OCI-LY7 (cell line): Measurements from ENCODE around the gene NPFF. TPM values are rescaled to one million over a fixed set of nuclear protein-coding genes. Genes with fewer than 3 reads are reported as not detected.

Source experiments
- BruUV-seq: library from RNA; stranded (reverse); fragments of 400-500 nt; replicated peaks from 2 replicates; lab custom pipeline; 2021; lab: Mats Ljungman, UMichigan
- CTCF ChIA-PET: fragments of 300-600 bp; sonication (Branson Sonifier 250); formaldehyde crosslinking; loops from one replicate; lab custom pipeline; 2022; ENCODE audit warnings: antibody characterized with exemption; ENCODE audit not compliant: unreplicated experiment; lab: Charles Lee
- POLR2A ChIA-PET: fragments of 300-600 bp; sonication (Branson Sonifier 250); formaldehyde crosslinking; loops from one replicate; lab custom pipeline; 2022; ENCODE audit warnings: antibody characterized with exemption; lab: Charles Lee
- DNase-seq: peaks from one replicate; pipeline ENCODE4 v3.0.0-alpha.2; 2015; ENCODE audit warnings: low spot score
- H2AFZ ChIP-seq: fragments of 200-600 bp; sonication (generic), shearing (Covaris generic); 2 replicates; pipeline ENCODE4 v1.6.1; 2014; ENCODE audit warnings: mild to moderate bottlenecking, antibody characterized with exemption, low read length, moderate library complexity
- H3K27ac ChIP-seq: fragments of 200-600 bp; sonication (generic); 2 replicates; pipeline ENCODE4 v1.5.1; 2014; ENCODE audit warnings: mixed run types, low read depth, mild to moderate bottlenecking, moderate library complexity, low read length, inconsistent platforms; ENCODE audit not compliant: poor library complexity, severe bottlenecking
- H3K36me3 ChIP-seq: fragments of 200-600 bp; sonication (generic); 2 replicates; pipeline ENCODE4 v1.6.1; 2014; ENCODE audit warnings: mild to moderate bottlenecking, antibody characterized with exemption, low read length, moderate library complexity, mixed read lengths; ENCODE audit not compliant: insufficient read depth
- H3K4me1 ChIP-seq: fragments of 200-600 bp; sonication (generic); 2 replicates; pipeline ENCODE4 v1.5.1; 2014; ENCODE audit warnings: mild to moderate bottlenecking, low read length; ENCODE audit not compliant: insufficient read depth, poor library complexity, severe bottlenecking
- H3K4me2 ChIP-seq: fragments of 200-600 bp; sonication (generic); 2 replicates; pipeline ENCODE4 v1.6.1; 2014; ENCODE audit warnings: mild to moderate bottlenecking, low read length
- H3K4me3 ChIP-seq: fragments of 200-600 bp; sonication (generic); 2 replicates; pipeline ENCODE4 v1.5.1; 2014; ENCODE audit warnings: mild to moderate bottlenecking, low read depth, low read length; ENCODE audit not compliant: poor library complexity, severe bottlenecking
- H3K79me2 ChIP-seq: fragments of 200-600 bp; sonication (generic); 2 replicates; pipeline ENCODE4 v1.6.1; 2016; ENCODE audit warnings: low read depth, mild to moderate bottlenecking, low read length, moderate library complexity, mixed read lengths; ENCODE audit not compliant: insufficient read depth
- H3K9me2 ChIP-seq: fragments of 200-600 bp; sonication (generic); 2 replicates; pipeline ENCODE4 v1.6.1; 2016; ENCODE audit warnings: mild to moderate bottlenecking, low read length, mixed read lengths; ENCODE audit not compliant: insufficient read depth
- H3K9me3 ChIP-seq: fragments of 200-600 bp; sonication (generic); 2 replicates; pipeline ENCODE4 v1.6.1; 2014; ENCODE audit warnings: mild to moderate bottlenecking, mixed run types, low read length, mixed read lengths
- H4K20me1 ChIP-seq: fragments of 200-600 bp; sonication (generic); 2 replicates; pipeline ENCODE4 v1.6.1; 2014; ENCODE audit warnings: mild to moderate bottlenecking, antibody characterized with exemption, low read length, moderate library complexity, mixed read lengths; ENCODE audit not compliant: insufficient read depth
- EZH2phosphoT487 ChIP-seq: fragments of 200-600 bp; sonication (generic); IDR thresholded peaks from 2 replicates; pipeline ENCODE4 v1.6.1; 2018; ENCODE audit warnings: low read depth, borderline replicate concordance, mild to moderate bottlenecking, mixed run types, antibody characterized with exemption, low read length, moderate library complexity, mixed read lengths
- intact Hi-C: fragments of 100-400 bp; cut with micrococcal nuclease; formaldehyde crosslinking; loops from one replicate; pipeline ENCODE4 v1.10.0; 2022; ENCODE audit not compliant: unreplicated experiment
- total RNA-seq, 2 experiments: library from RNA; depleted of rRNA in 1 of 2; stranded (reverse); fragments of >200 nt in 1 of 2; shearing (Covaris generic) in 1 of 2; gene quantifications; 2 replicates each; pipeline ENCODE4 v1.2.3, GENCODE V29; 2014 to 2022
- TF ChIP-seq, protein P1 (sequence below): fragments of 200-600 bp; sonication (generic); conservative IDR thresholded peaks from 2 replicates; pipeline ENCODE4 v1.5.1; 2014; ENCODE audit warnings: mild to moderate bottlenecking, antibody characterized with exemption, low read length, moderate library complexity, mixed read lengths

NPFF gene
- total RNA-seq, 2 experiments from 2014 or later = not detected

DNA sequence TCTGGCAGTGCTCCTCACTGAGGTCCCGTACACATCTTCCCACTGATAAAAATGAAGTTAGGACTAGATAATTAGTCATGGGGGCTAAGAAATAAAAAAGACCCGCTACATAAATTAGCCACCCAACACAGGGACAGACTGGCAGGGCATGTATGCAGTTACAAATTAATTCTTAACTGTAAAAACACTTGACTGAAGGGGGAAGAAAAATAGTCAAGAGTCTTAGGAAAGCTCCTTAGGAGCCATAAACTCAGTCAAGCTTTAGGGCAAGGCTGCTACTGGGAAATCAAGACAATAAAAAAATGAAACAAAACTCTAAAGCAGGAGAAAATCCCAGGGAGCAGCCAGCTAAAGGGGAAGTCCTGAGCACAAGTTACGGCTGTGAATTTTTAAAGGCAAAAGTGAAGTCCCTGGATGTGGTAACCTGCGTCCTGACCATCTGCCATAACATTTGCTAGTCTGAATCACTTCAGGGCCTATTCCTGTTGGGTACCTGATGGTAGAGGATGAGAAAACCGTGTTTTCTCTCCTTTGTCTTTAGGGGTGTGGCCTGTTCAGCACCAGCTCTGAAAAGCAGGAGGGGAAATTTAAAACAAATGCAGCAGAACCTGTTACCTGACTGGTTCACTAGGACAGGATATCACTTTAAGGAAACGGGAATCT is 7.5 kb upstream of the NPFF start:
- intact Hi-C loops = no loop called here
- H3K27ac ChIP-seq = no peak overlapping the region
- H3K4me1 ChIP-seq = no peaks in the 10 kb centered on the region
- POLR2A ChIA-PET = interaction anchor here (0.9 to 1.1 kb wide), 2 partner anchors 10 to 14 kb away, joined by 3 to 5 read pairs; partner anchors contain the start of gene TARBP2
- no peaks in the 10 kb centered on the region for H3K9me3 ChIP-seq
- H3K9me2 ChIP-seq = no peaks in the 10 kb centered on the region
- H3K4me2 ChIP-seq = no peak overlapping the region
- peaks cover 13% of the 10 kb centered on the region; the same call in 1 of the 2 replicates for H3K36me3 ChIP-seq
- no peaks in the 10 kb centered on the region for H4K20me1 ChIP-seq
- no TSS peak for BruUV-seq
- no peak overlapping the region for H3K4me3 ChIP-seq
- CTCF ChIA-PET = no interaction called here
- no peak overlapping the region for H2AFZ ChIP-seq
- no peak for TF ChIP-seq EZH2phosphoT487
- TF ChIP-seq, protein P1, sequence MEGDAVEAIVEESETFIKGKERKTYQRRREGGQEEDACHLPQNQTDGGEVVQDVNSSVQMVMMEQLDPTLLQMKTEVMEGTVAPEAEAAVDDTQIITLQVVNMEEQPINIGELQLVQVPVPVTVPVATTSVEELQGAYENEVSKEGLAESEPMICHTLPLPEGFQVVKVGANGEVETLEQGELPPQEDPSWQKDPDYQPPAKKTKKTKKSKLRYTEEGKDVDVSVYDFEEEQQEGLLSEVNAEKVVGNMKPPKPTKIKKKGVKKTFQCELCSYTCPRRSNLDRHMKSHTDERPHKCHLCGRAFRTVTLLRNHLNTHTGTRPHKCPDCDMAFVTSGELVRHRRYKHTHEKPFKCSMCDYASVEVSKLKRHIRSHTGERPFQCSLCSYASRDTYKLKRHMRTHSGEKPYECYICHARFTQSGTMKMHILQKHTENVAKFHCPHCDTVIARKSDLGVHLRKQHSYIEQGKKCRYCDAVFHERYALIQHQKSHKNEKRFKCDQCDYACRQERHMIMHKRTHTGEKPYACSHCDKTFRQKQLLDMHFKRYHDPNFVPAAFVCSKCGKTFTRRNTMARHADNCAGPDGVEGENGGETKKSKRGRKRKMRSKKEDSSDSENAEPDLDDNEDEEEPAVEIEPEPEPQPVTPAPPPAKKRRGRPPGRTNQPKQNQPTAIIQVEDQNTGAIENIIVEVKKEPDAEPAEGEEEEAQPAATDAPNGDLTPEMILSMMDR = no peak
- no peak for DNase-seq
- no peaks in the 10 kb centered on the region for H3K79me2 ChIP-seq

- H4K20me1 ChIP-seq = no peaks in the 10 kb centered on the region
- no TSS peak for BruUV-seq
- no peak overlapping the region for H3K27ac ChIP-seq
- H3K4me3 ChIP-seq = no peak overlapping the region
- ChIA-PET POLR2A (interaction anchor here (0.6 to 1.2 kb wide), 3 partner anchors 11 to 161 kb away, joined by 3 to 4 read pairs (median 3); no protein-coding TSS in a partner anchor), CTCF (no interaction called here)
- no peaks in the 10 kb centered on the region for H3K9me3 ChIP-seq
- no peak overlapping the region for H2AFZ ChIP-seq
- H3K36me3 ChIP-seq = peaks cover 13% of the 10 kb centered on the region; the same call in 1 of the 2 replicates
- intact Hi-C loops = no loop called here
- no peak for TF ChIP-seq EZH2phosphoT487
- TF ChIP-seq, protein P1 = no peak
- H3K9me2 ChIP-seq = no peaks in the 10 kb centered on the region
- no peak for DNase-seq
- H3K4me2 ChIP-seq = no peak overlapping the region
- peaks cover 2% of the 10 kb centered on the region for H3K4me1 ChIP-seq
- H3K79me2 ChIP-seq = no peaks in the 10 kb centered on the region
Measured at GRCh38 chr12:53513712-53514410, 6.6 kb upstream of the NPFF start.
